Activated CD8-positive, alpha-beta memory T cell treated with anti-CD3 and anti-CD28 coated beads, Interleukin-2, amount 50 U/mL, for 48 hours (primary cell): ENCODE measurements around the gene ALLC.
"Not testable (repeated sequence)": the region's sequence is repeated elsewhere in the genome, so short reads cannot be mapped to it uniquely, and the experiment has no call there.

Source experiments
- DNase-seq: peaks from one replicate; pipeline ENCODE4 v3.0.0-alpha.2; 2020

The ALLC gene

DNA sequence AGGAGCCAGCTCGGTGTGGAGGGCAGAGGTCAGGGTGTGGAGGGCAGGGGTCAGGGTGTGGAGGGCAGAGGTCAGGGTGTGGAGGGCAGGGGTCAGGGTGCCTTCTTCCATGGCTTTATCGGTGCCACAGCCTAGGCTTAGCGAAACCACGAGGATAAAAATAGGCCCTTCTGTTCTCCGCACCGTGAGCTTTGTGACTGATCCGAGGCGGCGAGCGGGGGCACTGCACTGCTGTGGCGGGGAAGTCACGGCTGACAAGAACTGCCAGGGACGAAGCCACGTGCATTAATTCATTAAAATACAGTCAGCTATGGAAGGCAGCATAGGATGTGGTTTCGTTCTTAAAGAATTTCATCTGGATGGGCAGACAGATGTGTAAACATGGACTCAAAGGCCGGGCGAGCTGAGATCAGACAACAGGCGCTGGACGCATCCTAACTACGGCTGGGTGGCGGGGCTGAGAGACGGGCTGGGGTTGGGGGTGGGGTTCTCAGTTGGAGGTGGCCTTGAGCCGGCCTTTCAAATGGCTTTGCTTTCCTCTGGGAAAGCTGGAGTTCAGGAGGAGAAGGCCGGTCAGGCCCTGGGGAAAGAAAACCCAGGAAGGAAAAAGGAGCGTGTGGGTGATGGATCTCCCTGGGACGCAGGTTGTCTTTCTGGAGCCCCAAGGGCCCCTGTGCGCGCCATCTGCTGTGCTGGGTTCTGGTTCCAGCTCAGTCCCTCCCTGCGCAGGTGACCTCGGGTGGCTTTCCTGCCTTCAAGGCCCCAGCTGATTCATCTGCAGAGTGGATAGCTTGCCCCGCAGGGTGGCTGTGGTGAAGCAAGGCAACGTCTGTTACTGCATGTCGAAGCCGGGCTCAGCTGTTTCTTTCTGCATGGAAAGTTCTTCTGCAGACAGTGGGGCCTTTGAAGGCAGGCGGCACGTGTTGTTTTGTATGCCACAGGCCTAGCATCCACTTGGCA is 958 bp upstream of the ALLC start:
- DNase-seq, result no peak

DNA sequence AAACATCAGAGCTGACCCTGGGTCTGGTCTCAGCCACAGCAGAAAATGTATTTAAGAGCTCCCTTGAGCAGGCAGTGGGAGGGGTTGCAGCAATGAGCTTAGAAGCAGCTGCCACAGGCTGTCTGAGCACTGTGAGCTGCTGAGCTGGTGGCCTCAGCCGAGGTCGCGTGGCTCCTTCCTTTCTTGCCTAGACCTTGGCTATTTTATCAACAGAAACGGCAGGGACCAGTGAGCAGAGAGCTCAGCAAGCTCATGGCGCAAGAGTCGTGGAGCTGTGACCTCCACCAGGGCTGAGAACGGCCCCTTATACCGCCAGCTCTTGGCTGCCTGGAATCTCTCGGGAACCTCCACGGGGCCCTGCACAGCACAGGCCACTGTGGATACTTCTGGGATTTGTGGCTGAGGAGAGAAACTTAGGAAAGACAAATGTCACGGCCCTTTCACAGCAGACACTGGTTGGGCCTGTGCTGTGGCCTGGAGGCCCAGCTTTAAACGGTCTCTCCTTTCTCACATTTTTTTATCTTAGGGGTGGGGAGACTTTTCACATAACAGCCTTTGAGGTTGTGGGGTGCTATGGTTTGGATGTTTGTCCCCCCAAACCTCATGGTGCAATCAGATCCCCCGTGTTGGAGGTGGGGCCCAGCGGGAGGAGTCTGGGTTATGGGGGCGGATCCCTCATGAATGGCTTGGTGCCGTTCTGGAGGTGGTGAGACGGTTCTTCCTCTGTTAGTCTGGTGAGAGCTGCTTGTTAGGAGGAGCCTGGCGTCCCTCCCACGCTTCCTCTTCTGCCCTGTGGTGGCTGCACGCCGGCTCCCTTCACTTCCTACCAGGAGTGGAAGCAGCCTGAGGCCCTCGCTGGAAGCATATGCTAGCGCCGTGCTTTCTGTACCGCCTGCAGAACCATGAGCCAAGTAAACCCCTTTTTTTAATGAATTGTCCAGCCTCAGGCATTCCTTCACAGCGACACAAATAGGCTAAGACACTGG is 1.7 kb downstream of the ALLC start:
- no peak for DNase-seq

DNA sequence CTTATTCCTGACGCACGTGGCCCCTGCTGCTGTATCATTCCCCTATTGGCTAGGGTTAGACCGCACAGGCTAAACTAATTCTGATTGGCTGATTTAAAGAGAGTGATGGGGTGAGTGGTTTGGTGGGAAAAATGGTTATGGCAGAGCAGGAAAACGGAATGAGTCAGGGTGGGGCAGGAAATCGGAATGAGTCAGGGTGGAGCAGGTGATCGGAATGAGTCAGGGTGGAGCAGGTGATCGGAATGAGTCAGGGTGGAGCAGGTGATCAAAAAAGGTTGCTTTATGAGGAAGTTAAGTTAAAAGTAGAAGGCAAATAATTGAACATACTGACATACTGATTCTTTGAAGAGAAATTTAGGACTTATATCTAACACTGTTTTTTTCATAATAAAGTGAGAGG is 2.6 kb downstream of the ALLC start:
- not testable (repeated sequence) for DNase-seq

DNA sequence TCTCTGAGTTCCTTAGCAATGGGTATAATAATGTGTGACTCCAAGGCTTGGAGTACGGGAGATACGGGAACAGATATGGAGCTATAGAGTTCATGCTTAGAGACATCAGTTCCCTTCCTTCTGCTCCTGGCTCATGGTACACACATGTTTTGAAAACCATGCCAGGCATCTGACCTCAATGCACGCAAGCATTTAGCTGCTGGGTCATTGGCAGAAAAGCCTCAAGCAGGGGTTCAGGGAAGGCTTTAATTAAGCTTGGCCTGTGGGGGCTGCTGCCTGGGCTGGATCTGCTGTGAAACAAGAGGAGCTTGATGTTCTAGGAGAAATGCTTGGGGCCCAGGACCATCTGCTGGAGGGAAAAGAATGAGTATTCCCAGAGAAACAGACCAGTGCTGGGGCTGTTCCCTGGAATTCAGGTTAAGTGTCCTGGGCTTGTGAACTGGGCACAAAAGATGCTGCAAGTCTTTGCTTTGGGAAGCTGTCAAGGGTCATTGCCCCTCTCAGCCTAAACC is 3.2 kb downstream of the ALLC start:
- DNase-seq, result no peak

DNA sequence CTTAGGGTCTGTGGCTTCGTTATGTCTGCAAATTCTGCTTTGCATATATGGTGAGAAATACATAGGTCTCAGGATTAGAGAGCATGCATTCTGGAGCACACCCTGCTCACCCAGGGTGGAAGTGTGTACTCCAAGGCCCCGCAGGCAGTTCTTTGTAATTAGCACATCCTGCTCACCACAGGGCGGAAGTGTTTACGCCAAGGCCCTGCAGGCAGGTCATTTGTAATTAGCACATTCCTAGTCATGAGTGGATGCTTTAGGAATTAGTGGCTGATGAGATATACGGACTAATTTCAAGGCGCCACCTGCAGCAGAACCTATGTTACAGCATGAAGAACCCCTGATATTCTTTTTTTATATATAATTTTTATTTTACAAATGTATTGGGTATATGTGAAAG is 4.2 kb downstream of the ALLC start:
- no peak for DNase-seq

DNA sequence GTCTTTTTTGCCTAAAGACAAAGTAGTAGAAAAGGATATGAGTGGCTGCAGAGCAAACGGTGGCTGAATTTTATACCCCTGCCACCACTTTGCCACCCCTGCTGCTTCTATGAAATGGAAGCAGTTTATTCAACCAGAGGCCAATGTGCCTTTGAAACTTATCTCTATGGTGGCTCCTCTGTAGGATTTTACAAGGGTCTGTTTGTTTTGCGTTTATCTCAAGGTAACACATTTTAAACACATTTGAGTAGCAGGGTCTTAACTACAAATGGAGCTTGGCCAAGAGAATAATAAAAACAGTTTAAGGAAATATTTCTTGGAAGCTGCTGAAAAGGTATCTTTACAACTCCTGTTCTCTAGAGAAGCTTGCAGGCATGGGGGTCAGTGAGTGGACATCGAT is 6.1 kb downstream of the ALLC start:
- no peak for DNase-seq

DNA sequence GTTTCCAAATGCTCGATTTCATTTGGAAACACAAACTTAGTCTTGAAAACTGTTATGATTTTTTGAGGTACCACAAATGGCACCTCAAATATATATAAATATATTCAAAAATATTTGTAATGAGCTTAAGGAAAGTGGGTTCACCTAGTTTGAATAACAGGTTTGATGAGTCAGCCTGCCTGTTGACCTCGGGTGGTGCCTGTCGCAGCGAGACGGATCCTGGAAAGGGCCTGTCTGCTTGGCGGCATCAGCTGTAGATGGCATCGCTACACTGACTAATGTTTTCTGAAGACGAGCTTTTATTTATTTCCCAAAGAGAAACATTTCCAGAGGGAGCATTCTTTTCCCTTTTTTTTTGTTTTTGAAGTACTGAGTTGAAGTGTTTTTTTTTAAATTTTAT is 6.9 kb downstream of the ALLC start:
- DNase-seq, result no peak

DNA sequence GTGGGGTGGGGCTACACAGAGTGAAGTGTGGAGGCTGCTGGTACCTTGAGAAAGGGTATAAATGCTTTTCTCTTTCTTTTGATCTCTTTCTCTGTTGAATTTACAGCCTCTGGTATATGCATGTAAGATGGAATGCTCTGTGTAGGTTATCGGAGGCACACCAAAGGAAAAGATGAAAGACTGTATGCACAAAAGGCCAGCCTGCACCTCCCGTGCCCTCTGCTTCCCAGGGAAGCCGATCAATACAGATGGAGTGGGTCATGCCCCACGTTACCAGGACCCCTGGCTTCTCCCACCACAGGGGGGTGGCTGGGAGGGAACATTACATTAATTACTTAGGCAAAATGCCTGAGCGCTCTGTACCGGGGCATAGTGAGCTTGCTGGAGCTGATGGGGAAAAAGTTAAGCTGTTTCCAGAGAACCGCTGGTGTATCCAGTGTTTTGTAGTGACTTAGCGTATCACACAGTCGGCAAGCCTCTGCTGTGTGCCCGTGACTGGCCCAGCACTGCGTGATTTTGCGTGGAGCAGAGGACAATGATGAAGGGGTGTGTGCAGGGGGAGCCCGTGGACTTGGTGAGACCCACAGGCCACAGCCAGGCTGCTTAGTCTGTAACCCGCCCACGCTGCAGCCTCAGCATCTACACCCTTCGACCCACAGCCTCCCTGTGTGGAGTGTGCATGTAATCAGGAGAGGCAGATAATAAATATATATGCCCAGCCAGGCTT is 8.0 kb downstream of the ALLC start:
- DNase-seq, result no peak

DNA sequence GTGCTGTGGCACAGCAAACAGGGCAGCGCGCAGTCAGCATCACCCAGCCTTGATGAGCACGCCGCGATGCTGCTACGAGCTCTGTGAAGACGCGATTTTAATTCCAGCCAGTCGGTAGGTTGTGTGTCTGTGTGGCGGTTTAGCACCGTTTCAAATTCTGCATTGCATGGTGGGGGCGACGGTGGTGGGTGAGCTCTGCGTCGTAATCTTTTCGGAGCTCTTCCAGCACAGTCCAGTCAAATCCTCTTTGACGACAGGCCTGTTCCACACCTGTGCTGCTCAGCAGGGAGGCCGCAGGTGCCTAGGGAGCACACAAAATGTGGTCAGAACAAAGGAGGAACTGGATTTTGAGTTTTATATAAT is 8.6 kb downstream of the ALLC start:
- DNase-seq, result no peak

DNA sequence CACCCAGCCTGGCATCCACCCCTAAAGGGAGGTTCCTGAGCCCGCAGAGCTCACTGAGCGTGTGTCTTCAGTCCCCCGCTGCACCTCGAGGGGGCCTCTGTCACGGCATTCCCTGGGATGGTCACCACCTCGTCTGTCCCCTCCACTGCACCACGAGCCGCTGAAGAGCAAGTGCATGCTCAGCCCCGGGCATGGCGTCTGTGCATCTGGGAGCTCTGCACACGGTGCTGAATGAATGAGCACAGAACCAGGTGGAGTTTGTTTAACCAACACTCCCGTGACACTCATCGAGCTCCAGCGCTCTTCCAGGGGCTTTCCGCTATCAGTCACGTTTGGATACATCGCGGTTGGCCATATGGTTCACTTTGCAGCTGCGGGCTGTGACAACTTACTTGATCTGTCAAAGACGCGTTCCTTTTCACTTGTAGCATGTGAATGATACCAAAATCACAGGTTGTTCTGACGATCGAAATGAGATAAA is 9.2 kb downstream of the ALLC start:
- DNase-seq, result no peak

DNA sequence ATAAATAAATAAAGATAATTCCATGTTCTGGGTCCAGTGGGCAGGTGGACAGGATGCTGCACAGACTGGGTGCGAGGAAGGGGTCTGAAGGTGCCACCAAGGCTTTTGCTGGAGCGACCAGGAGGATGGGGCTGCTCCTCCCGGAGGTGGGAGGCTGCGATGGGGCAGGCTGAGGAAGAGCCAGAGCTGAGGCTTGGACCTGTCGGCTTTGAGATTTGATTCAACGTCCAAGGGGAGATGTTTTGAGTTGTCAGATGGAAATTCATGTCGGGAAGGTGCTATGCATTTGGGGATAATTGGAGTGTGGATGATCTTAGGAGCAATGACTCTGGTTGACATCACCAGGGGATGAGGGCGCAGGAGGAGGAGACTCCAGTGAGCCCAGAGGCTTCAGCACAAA is 11.7 kb downstream of the ALLC start:
- DNase-seq, result no peak

DNA sequence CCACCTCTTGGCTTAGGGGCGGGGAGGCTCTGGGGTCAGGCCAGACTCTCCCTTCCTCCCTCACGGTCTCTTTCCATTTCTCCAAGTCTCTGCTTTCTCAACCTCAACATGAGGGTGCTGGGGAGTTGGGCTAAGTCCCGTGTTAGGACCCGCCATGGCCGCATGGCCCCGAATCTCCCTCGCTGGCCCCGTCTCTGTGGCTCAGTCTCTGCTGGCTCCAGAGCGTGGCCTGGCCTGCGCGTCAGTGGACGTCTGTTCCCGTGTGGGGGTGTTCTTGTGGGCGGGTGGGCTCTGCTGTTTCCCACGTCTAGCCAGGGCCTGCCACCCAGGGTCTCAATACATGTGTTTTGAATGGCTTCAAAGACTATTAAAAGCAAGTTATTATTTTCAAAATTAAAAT is 12.4 kb downstream of the ALLC start:
- no peak for DNase-seq

DNA sequence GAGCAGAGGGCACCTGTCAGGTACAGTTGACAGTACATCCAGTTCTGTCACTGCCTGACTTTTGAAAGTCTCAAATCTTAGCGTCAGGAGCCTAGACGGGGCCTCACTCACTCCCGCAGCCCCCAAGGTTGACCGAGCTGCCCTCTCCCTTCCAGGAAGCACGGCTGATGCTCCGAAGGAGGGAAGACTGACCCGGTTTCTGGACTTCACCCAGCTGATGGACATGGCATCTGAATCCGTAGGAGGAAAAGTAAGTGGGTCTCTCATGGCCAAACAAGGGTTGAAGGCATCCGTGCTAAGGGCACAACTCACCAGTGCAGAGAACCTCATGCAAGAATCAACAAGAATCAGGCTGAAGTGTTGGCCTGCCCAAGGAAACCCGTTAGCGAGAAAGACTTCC is 12.9 kb downstream of the ALLC start:
- no peak for DNase-seq

DNA sequence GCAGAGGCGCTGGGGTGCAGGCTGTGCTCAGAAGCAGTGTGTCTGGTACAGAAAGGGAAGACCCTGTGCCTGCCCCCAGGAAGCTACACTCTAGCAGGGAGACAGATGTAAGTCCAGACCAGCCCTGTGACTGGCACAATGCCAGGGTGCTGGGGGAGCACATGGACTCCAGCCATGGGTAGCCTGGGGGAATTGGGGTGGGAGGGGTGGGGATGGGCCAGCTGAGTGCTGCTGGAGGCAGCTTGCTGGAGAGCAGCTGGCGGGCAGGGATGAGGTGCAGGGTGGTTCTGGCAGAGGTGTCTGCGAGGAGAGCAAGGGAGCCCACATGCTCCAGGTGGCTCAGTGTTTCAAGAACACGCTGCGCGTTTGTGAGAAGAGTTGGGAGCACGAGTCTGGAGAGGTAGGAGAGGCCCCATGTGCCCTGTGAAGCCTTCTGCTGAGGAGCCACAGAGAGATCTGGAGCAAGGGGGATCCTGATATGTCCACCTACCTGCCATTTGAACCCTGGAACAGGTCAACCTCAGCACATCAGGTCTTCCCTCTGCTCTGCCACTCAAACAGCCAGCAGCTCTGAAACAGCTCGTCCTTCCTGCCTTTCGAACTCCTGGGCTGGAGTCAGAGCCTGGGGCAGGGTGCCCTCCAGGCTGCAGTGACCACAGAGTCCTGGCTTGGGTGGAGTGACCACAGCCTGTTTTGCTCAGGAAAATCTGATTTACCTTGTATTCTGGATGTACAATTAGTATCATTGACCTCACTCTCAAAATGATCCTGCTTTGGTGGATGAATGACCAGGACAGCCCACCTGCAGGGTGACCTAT is 15.1 kb downstream of the ALLC start:
- no peak for DNase-seq

DNA sequence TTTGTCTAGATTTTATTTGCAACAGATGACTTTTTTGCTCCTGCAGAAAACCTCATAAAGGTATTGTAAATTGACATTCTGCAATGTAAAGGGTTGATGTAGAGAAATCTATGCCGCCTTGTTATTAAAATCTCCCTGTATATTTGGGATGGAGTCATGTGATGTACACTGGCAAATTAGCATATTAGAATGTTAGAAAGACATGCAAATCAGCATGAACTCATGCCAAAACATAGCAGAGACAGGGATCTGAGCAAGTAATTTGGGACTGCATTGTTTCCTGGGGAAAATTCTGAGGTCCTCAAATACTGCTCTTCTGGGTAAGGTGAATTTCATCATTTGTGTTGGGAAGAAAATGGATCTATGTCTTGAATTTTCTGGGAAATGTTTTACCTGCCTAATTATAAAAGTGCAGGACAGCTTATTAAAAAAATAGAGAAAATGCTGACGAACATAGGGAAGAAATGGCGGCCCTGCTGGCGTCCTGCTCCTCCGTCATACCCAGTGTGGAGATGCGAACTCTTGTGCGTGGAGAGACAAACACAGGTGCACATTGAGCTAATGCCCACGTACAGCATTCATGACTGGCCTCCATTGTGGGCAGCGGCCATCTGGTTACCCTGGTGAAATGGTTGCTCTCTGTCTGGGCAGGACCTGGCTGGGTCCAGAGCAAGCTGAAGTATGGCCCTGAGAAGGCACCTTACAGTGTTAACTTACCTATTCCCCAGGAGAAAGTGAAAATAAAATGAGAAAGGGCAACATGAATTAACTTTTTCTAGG is 16.3 kb downstream of the ALLC start:
- DNase-seq, result no peak

DNA sequence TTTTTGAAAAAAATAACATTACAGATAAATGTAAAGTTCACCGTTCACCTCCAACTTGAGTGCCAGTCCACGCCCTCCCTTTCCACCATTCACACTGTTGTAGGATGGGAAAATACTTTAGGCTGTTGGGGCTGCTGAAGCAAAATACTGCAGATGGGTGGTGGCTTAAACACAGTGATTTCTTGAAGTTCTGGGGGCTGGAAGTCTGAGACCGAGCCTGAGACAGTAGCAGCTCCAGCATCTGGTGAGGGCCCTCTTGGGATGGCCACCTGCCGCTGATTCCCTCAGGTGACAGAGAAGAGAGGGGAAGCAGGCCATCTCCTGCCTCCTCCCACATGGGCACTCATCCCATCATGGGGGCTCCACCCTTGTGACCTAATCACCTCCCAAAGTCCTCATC is 17.7 kb downstream of the ALLC start:
- no peak for DNase-seq

DNA sequence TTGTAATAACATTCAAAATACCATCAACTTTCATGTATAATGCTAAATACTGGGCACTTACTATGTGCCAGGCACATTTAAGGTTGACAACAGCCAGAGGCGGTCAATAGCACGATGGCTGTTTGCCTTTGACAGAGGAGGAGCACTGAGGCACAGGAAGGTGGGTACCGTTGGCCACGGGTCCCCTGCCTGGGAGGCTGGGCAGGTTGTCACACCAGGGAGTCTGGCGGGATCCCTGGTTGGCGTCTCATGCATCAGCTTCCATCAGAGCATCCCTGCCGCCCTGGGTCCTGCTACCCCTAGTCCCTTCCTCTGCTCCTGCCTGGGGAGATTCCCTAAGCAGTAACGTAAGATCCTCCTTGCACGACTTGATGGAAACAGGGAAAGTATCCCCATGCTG is 19.4 kb downstream of the ALLC start:
- no peak for DNase-seq

DNA sequence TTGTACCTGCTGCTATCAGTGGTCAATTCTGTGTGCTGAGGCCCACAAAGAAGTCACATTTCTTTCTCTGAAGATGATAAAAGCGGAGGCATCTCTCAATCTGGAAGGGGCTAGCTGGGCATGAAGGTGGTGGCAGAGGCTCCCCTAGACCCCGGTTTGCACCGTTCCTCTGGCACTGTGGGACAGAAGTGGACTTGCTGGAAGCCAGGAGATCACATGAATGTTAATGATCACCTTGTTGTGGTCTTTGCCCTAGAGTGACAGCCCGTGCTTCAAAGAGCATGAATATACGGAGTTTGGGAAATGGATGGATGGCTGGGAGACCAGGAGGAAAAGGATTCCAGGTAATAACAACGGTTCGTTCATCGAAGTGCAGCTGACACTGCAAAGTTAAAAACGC is 20.2 kb downstream of the ALLC start:
- no peak for DNase-seq

DNA sequence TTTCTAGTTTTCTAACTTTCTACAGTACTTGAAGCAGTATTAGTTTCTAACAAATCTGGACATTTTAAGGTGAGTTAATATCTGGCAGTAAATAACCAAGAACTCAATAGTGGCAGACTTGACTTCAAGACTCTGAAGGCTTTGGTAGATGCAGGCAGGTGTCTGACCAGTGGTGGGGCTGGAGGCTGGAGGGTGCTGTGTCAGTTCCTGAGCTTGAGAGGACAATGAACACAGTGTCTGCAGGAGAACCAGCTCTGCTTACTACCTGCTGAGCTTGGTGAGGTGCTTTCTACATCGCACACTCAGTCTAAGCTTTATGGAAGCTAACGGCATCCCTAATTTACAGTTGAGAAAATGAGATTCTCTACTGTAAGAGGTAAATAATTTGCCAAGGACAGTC is 21.2 kb downstream of the ALLC start:
- no peak for DNase-seq

DNA sequence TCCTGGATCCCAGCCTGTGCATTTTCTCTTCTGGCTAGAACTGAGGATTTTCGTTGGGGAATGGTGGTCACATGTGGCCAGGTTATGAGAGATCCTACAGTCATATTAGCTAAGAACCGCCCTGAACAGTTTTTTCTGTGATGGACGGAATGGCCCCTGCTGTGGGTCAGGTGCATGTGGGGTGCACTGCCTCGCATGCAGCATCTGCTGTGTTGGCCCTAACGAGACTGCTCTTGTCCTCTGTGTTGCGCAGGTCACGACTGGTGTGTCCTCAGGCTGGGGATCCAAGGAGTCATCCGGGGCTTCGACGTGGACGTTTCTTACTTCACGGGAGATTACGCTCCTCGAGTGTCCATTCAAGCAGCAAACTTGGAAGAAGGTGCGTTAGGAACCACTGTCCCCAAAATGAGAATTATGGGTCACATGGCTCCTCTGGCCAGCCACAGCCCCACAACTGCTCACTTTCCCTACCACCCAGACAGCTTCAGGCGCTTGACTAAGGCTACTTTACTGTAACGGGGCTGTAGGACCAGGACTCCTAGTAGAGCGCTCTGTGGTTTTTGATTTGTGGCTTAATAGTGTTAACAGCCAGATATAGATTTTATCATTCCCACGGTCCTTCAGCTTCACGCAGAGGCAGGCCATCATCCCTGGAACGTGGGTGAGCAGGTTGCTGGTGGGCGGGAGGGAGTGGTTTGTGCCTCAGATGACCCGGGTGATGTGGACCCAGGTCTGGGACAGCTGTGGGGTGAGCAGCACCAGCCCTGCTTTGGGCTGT is 21.8 kb downstream of the ALLC start:
- DNase-seq, result no peak
